HepG2 (cell line): Measurements from ENCODE around the gene SMIM24. TPM values are rescaled to one million over a fixed set of nuclear protein-coding genes. Genes with fewer than 3 reads are reported as not detected.

Experiments
- CAMTA2 ChIP-seq: sonication (generic); formaldehyde crosslinking; IDR thresholded peaks from 2 replicates; pipeline ENCODE4 v1.4.0; 2020; ENCODE audit warnings: mild to moderate bottlenecking, missing genetic modification reagents, borderline replicate concordance
- NFIC ChIP-seq: IDR thresholded peaks from 2 replicates; pipeline ENCODE4 v1.6.1; 2012; ENCODE audit warnings: mild to moderate bottlenecking, low read length, inconsistent platforms
- PPARG ChIP-seq: conservative IDR thresholded peaks from 2 replicates; pipeline ENCODE4 v1.6.1; 2016; ENCODE audit warnings: missing biosample characterization, missing genetic modification reagents
- RERE ChIP-seq: IDR thresholded peaks from 2 replicates; pipeline ENCODE4 v1.6.1; 2016; ENCODE audit warnings: low read depth, missing genetic modification reagents, missing compliant biosample characterization
- SATB2 ChIP-seq: sonication (generic); formaldehyde crosslinking; IDR thresholded peaks from 2 replicates; pipeline ENCODE4 v1.5.0; 2020; ENCODE audit warnings: missing genetic modification reagents
- TBL1XR1 ChIP-seq: fragments of 150-350 bp; IDR thresholded peaks from 2 replicates; pipeline ENCODE4 v1.6.1; 2014; ENCODE audit warnings: borderline replicate concordance, low read length; ENCODE audit not compliant: partially characterized antibody
- TP53 ChIP-seq: sonication (generic); formaldehyde crosslinking; conservative IDR thresholded peaks from 2 replicates; pipeline ENCODE4 v1.4.0; 2020; ENCODE audit warnings: missing genetic modification reagents
- ZBTB43 ChIP-seq: sonication (generic); formaldehyde crosslinking; conservative IDR thresholded peaks from 2 replicates; pipeline ENCODE4 v1.4.0; 2020; ENCODE audit warnings: missing genetic modification reagents
- ZFYVE20 ChIP-seq: sonication (generic); formaldehyde crosslinking; IDR thresholded peaks from 2 replicates; pipeline ENCODE4 v1.8.0; 2023; ENCODE audit warnings: low read depth, mild to moderate bottlenecking, moderate library complexity, missing genetic modification reagents, borderline replicate concordance
- ZHX2 ChIP-seq, 2 experiments: sonication (generic) in 1 of 2; formaldehyde crosslinking in 1 of 2; IDR thresholded peaks; 2 replicates each; pipeline versions ENCODE4 v1.6.1 to v1.9.0; 2014 to 2022; ENCODE audit warnings: antibody characterized with exemption in 1 of 2, borderline replicate concordance in 1 of 2, inconsistent platforms in 1 of 2, low read depth in 1 of 2, missing genetic modification reagents in 1 of 2
- ZNF329 ChIP-seq: sonication (generic); formaldehyde crosslinking; IDR thresholded peaks from 2 replicates; pipeline ENCODE4 v1.9.0; 2021; ENCODE audit warnings: low read depth, mild to moderate bottlenecking, missing genetic modification reagents
- ZNF546 ChIP-seq: sonication (generic); formaldehyde crosslinking; conservative IDR thresholded peaks from 2 replicates; pipeline ENCODE4 v1.8.1; 2023; ENCODE audit warnings: mild to moderate bottlenecking, missing genetic modification reagents
- ZNF800 ChIP-seq: sonication (generic); formaldehyde crosslinking; IDR thresholded peaks from 2 replicates; pipeline ENCODE4 v1.4.0; 2020; ENCODE audit warnings: missing genetic modification reagents
- polyA plus RNA-seq, 8 experiments: library from polyadenylated mRNA; depleted of rRNA in 3 of 8; stranded (reverse) in 7 of 8; unstranded in 1 of 8; fragments of >200 nt; fragmentation: Illumina TruSeq in 4 of 8; extraction: Trizol in 4 of 8; gene quantifications; 2 replicates each; pipeline versions ENCODE4 v1.2.1 to v1.2.3, GENCODE V29; 2011 to 2016; ENCODE audit warnings: low read depth in 4 of 8, missing spikeins in 1 of 8, mixed read lengths in 1 of 8; ENCODE audit not compliant: insufficient read depth in 1 of 8
- total RNA-seq, 5 experiments: library from RNA; depleted of rRNA; stranded (reverse); fragments of >200 nt; fragmentation: Illumina TruSeq; extraction: Trizol; gene quantifications; 2 replicates each; pipeline ENCODE4 v1.2.3, GENCODE V29; 2016; ENCODE audit warnings: low read depth in 1 of 5

The SMIM24 gene
- total and polyA plus RNA-seq, 2 of the 13 experiments (the other 11 are each of a cell fraction or from before 2014, with no cell fraction given): 11.2 to 70.6 TPM

GRCh38 chr19:3505598-3506383 lies 25.5 kb upstream of the SMIM24 start, which contains the start of gene FZR1 (continued):
- TF ChIP-seq ZBTB43 (CRISPR knock-in tag) (no peak), ZFYVE20 (CRISPR knock-in tag) (no peak), ZNF546 (CRISPR knock-in tag) (no peak), RERE (CRISPR knock-in tag) (no peak), TP53 (CRISPR knock-in tag) (no peak), CAMTA2 (CRISPR knock-in tag) (no peak), PPARG (CRISPR knock-in tag) (peak; percentile 61; the same call in 1 of the 2 replicates), ZHX2 (IDR thresholded peaks at IDR 0.05; ENCODE audit: low read depth) (peak; percentile 84), ZHX2 (CRISPR knock-in tag; IDR thresholded peaks at IDR 0.05; ENCODE audit: borderline replicate concordance) (no peak), NFIC (no peak), ZNF800 (CRISPR knock-in tag) (no peak), SATB2 (CRISPR knock-in tag) (no peak), TBL1XR1 (no peak), ZNF329 (CRISPR knock-in tag) (no peak)
